GM13977 (cell line): Measurements from ENCODE around the gene CXCL16.
"Not testable (repeated sequence)": the region's sequence is repeated elsewhere in the genome, so short reads cannot be mapped to it uniquely, and the experiment has no call there.

ENCODE experiments used
- DNase-seq: peaks from one replicate; pipeline ENCODE4 v3.0.0; 2012; ENCODE audit warnings: low spot score
- in situ Hi-C: fragments of 300-500 bp; cut with MboI; formaldehyde crosslinking; loops from one replicate; pipeline ENCODE4 v1.12.0; 2022; ENCODE audit warnings: low sequenced_read_pairs, low pct_unique_long_range_greater_than_20kb, mixed read lengths, inconsistent platforms; ENCODE audit not compliant: unreplicated experiment
- TF ChIP-seq, protein P1 (sequence below): IDR thresholded peaks from 2 replicates; pipeline ENCODE4 v1.5.1; 2012; ENCODE audit warnings: mild to moderate bottlenecking, control low read depth; ENCODE audit not compliant: insufficient read depth; ENCODE audit errors: extremely low read depth, missing control alignments

Gene CXCL16

DNA sequence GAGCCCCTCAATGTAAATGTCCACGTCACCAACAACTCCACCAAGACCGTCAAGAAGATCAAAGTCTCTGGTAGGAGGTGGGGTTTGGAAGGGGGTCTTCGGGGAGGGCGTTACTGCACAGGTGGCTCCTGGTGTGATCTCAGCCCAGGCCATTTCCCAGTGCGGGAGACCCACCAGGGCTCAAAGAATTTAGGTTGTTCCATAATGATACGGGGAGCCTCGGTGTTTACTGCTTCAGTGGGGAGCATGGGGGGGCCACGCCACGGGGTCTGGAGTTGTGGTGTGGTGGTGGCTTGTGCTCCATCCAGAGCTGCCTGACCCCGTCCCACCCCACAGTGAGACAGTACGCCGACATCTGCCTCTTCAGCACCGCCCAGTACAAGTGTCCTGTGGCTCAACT, 21.5 kb downstream of the CXCL16 start:
- in situ Hi-C loops: no loop called here
- DNase-seq: no peak
- TF ChIP-seq, protein P1, sequence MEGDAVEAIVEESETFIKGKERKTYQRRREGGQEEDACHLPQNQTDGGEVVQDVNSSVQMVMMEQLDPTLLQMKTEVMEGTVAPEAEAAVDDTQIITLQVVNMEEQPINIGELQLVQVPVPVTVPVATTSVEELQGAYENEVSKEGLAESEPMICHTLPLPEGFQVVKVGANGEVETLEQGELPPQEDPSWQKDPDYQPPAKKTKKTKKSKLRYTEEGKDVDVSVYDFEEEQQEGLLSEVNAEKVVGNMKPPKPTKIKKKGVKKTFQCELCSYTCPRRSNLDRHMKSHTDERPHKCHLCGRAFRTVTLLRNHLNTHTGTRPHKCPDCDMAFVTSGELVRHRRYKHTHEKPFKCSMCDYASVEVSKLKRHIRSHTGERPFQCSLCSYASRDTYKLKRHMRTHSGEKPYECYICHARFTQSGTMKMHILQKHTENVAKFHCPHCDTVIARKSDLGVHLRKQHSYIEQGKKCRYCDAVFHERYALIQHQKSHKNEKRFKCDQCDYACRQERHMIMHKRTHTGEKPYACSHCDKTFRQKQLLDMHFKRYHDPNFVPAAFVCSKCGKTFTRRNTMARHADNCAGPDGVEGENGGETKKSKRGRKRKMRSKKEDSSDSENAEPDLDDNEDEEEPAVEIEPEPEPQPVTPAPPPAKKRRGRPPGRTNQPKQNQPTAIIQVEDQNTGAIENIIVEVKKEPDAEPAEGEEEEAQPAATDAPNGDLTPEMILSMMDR: no peak

DNA sequence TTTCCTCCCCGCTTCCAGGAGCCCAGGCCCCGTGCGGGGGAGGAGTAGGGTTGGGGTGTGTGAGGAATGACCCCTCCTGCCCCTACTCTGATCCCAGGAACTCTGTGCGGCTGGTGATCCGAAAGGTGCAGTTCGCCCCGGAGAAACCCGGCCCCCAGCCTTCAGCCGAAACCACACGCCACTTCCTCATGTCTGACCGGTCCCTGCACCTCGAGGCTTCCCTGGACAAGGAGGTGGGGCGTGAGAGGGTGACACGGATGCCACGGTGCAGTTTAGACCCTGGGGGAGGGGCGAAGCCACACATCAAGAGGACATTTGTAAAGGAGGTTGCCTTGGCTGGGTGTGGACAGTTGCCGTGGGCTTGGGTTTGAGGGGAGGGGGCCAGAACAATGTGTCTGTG, 21.9 kb downstream of the CXCL16 start:
- in situ Hi-C loops: no loop called here
- TF ChIP-seq, protein P1: no peak
- DNase-seq: no peak

DNA sequence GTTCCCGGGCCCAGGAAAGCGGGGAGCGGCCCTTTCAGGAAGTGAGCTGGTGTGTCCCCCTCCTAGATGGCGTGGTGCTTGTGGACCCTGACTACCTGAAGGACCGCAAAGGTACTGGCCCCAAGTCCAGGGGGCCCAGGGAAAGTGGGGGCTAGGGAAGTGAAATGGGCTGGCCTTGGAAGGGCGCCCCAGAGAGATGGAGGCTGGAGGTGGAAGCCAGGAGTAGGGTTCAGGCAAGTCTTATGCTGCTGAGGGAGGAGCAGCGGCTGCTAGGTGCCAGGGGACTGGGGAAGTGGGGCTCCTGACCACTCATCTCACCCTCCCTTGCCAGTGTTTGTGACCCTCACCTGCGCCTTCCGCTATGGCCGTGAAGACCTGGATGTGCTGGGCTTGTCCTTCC, 23.6 kb downstream of the CXCL16 start:
- TF ChIP-seq, protein P1: no peak
- in situ Hi-C loops: no loop called here
- DNase-seq: no peak

DNA sequence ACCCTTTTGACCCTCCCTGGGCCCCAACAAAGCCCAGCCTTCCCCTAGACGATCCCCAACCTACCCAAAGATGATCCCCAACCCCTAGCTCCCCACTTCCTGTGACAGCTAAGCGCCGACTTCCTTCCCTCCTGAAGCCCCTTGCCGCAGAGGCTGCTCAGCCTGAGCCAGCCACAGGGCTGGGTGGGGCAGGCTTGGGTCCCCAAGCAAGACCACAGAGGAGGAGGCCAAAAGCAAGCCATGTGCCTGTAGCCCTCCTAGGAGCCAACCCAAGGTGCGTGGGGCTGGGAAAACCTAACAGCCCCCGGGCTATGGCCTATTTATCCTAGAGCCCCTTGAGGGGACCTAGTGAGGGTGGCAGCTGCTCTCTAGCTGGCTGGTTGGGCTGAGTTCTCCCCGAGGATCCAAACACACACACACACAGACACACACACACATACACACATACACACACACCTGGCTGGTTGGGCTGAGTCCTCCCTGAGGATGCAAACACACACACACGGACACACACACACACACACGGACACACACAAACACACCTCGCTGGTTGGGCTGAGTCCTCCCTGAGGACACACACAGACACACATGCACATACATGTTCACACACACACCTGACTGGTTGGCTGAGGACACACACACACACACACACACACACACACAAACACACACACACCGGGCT, 24.5 kb downstream of the CXCL16 start:
- in situ Hi-C loops: no loop called here
- TF ChIP-seq, protein P1: no peak
- no peak for DNase-seq

DNA sequence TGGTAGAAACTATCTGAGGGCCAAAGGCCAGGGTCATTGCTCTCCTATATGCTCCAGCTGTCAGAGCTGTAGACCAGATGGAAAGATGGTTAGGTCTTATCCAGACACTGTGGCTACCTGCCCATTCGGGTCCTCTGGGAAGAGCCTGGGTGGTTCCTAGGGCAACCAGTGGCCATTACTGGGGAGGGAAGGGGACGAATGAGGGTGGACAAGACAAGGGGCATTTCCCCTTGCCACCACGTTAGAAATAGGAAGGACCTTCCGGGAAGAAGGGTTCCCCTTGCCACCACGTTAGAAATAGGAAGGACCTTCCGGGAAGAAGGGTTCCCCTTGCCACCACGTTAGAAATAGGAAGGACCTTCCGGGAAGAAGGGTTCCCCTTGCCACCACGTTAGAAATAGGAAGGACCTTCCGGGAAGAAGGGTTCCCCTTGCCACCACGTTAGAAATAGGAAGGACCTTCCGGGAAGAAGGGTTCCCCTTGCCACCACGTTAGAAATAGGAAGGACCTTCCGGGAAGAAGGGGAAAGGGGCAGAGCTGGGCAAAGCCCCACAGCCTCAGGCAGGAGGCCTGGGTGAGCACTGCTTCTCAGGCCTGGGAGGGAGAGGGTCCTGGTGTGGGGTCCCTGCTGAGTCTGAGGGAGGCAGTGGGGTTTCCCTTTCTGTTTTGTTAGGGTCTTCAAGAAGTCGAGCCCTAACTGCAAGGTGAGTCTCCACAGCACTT, 25.2 kb downstream of the CXCL16 start:
- DNase-seq, in situ Hi-C loops: not testable (repeated sequence)

DNA sequence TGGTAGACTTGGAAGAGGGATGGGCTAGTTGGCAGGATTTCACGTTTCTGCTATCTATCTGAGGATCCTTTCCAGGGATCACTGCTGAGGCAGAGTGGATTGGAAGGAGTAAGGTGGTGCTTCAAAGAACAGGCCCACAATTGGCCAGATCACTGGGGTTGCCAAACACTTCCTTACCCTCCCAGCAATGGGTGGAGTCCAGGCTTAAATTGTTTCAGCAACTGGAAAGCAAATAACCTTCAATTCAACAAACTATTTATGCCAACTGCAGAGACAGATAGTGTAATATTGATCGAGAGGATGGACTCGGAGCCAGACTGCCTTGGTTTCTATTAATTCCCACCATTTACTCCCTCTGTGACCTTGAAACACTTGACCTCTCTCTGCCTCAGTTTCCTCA, 27.2 kb downstream of the CXCL16 start:
- no peak for DNase-seq
- in situ Hi-C loops: no loop called here
- TF ChIP-seq, protein P1: no peak

DNA sequence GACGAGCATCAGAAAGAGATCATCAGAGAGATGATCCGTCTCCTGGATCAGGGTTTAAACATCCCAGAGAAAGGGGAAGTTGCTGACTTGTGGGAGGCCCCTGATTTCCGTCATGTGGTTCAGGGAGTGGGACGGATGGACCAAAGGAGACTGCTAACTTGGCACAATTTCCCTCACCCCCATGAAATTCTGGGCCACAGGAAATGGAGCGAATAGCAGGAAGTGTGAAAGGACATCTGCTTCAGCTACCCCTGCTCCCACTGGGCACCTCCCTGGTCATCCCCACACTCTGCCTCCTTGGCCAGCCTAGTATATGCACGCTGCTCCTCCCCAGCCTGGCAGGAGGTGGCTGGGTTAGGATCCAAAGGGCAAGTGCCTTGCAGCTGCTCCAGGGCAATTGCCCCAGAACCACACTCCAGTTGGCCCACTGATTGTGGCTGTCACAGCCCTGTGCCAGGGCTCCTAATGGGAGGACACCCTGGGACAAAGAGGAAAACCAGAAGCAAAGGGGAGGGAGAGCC, 28.0 kb downstream of the CXCL16 start:
- no peak for DNase-seq
- in situ Hi-C loops: no loop called here
- TF ChIP-seq, protein P1: no peak
